ENCODE data around the gene HMX2. TPM values are rescaled to one million over a fixed set of nuclear protein-coding genes. Genes with fewer than 3 reads are reported as not detected.

HMX2 gene
- total RNA-seq, 1 experiment from 2014 or later, result 0.46 TPM

DNA sequence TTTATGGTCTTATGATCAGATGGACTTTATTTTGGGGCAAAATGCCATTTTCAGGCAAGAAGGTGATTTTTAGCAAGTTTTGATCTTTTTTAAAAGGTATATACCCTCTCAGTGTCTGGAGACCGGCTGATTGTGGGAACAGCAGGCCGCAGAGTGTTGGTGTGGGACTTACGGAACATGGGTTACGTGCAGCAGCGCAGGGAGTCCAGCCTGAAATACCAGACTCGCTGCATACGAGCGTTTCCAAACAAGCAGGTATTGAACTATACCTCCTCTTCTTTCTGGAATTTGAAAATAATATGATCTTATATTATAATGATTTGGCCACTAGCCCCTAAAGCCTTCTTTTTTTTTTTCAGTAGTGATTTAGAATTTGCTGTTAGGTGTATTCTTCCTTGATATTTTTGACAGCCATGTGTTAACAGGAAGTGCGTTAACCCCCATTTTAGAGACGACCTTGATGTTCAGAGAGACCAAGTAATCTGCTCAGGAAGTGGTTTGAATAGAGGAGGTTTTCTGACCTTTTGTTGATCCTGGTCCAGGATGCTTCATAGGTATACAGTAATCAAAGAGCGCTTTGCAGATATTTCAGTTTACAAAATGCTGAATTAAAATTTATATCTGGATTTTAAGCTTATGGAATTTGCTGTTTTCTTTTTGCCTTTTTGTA, 12.5 kb downstream of the HMX2 start:
- Mint-ChIP-seq H3K9me3 (no peaks in the 10 kb centered on the region), H3K4me3 (no peak overlapping the region), H3K4me1 (peaks cover 23 to 27% of the 10 kb centered on the region in 2 experiments), H3K27ac (no peak overlapping the region), H3K36me3 (ENCODE audit: insufficient read depth in 1 of 3, low read depth in 3 of 3) (peaks cover 54 to 96% (median 90%) of the 10 kb centered on the region in 3 experiments), H3K27me3 (ENCODE audit: low read depth) (no peaks in the 10 kb centered on the region)
- no peaks in the 10 kb centered on the region for H3K9me3 ChIP-seq (ENCODE audit: control insufficient read depth, low read depth, low read length)
- TF ChIP-seq, protein P1, sequence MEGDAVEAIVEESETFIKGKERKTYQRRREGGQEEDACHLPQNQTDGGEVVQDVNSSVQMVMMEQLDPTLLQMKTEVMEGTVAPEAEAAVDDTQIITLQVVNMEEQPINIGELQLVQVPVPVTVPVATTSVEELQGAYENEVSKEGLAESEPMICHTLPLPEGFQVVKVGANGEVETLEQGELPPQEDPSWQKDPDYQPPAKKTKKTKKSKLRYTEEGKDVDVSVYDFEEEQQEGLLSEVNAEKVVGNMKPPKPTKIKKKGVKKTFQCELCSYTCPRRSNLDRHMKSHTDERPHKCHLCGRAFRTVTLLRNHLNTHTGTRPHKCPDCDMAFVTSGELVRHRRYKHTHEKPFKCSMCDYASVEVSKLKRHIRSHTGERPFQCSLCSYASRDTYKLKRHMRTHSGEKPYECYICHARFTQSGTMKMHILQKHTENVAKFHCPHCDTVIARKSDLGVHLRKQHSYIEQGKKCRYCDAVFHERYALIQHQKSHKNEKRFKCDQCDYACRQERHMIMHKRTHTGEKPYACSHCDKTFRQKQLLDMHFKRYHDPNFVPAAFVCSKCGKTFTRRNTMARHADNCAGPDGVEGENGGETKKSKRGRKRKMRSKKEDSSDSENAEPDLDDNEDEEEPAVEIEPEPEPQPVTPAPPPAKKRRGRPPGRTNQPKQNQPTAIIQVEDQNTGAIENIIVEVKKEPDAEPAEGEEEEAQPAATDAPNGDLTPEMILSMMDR (conservative IDR thresholded peaks at IDR 0.05), result no peak
- DNase-seq, result no peak
- H3K56ac ChIP-seq (ENCODE audit: insufficient read length, low read depth, low read length), result no peak overlapping the region
- H3K4me2 ChIP-seq (ENCODE audit: insufficient read depth, insufficient read length, low read length), result no peak overlapping the region
- no peak overlapping the region for H4K91ac ChIP-seq (ENCODE audit: insufficient read length, low read depth, low read length)
- peaks cover 4% of the 10 kb centered on the region for H3K79me1 ChIP-seq (ENCODE audit: insufficient read depth, low read depth, low read length, poor library complexity, severe bottlenecking)
- H4K20me1 ChIP-seq (ENCODE audit: control insufficient read depth, insufficient read depth, insufficient read length), result no peaks in the 10 kb centered on the region
- no peak overlapping the region for H3T11ph ChIP-seq (ENCODE audit: low read length)
- no peaks in the 10 kb centered on the region for H3K4me1 ChIP-seq (ENCODE audit: insufficient read depth, low read length)
- no peak overlapping the region for H2BK15ac ChIP-seq (ENCODE audit: low read depth, low read length)
- no peak overlapping the region for H4K5ac ChIP-seq (ENCODE audit: insufficient read length, low read depth, low read length)
- H2AK5ac ChIP-seq (ENCODE audit: insufficient read length, low read length), result no peak overlapping the region
- WGBS (ENCODE audit: extremely low coverage, insufficient read length, low lambda C conversion rate), result no CpG with 5 or more reads among the region's 11 CpGs
- no peak overlapping the region for H3K4ac ChIP-seq (ENCODE audit: low read depth, low read length)
- no peaks in the 10 kb centered on the region for H3K27me3 ChIP-seq (ENCODE audit: insufficient read depth, low read length)
- H3K23ac ChIP-seq (ENCODE audit: insufficient read length, low read depth, low read length), result no peak overlapping the region
- no peak overlapping the region for H2BK120ac ChIP-seq (ENCODE audit: low read depth, low read length, poor library complexity, severe bottlenecking)
- no peak overlapping the region for H3K14ac ChIP-seq (ENCODE audit: insufficient read depth, low read length)
- no peak overlapping the region for H2AFZ ChIP-seq (ENCODE audit: low read length)
- H4K8ac ChIP-seq (replicated peaks; ENCODE audit: insufficient read length, low read depth, low read length), result no peak overlapping the region
- no peak overlapping the region for H3K9ac ChIP-seq (ENCODE audit: extremely low read depth, insufficient read length, low read length)
- no peak overlapping the region for H2BK20ac ChIP-seq (ENCODE audit: low read depth, low read length, poor library complexity, severe bottlenecking)
- no peak overlapping the region for H2BK5ac ChIP-seq (ENCODE audit: insufficient read length, low read length)
- H3K23me2 ChIP-seq (ENCODE audit: insufficient read length, low read depth, low read length, poor library complexity, severe bottlenecking), result no peaks in the 10 kb centered on the region
- H3K79me2 ChIP-seq (ENCODE audit: insufficient read depth, low read length), result peaks cover 15% of the 10 kb centered on the region; the same call in 1 of the 2 replicates
- H3K27ac ChIP-seq (ENCODE audit: insufficient read length, low read depth, low read length), result no peak overlapping the region
- H3K18ac ChIP-seq (ENCODE audit: insufficient read length, low read depth, low read length), result no peak overlapping the region
- H2BK12ac ChIP-seq (ENCODE audit: insufficient read length, low read depth, low read length), result no peak overlapping the region
